Measurements from ENCODE around the gene HSD3B2. TPM values are rescaled to one million over a fixed set of nuclear protein-coding genes. Genes with fewer than 3 reads are reported as not detected.

HSD3B2 gene
- total RNA-seq, 4 donors from 2014 or later: 3.9 TPM; not detected in 3

DNA sequence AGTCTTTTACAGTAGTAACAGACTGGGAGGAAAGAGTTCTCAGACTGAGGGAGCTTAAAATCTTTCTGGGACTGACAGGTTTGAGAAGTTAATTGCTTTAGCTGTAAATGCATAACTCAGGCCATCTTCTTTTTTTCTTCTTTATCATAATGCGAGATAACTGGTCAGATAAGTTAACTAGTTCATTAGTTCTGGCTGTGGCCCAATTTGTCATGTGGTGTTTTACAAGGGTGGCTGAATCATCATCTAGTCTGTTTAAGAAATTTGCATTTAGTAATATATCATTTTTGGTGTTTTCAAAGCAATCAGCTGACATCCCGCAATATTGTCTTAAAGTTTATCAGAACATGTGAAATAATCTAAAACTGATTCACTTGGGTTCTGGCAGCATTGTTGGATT, 14.0 kb downstream of the HSD3B2 start:
- DNase-seq (ENCODE audit: low spot score in 2 of 2): no peak
- no peaks in the 10 kb centered on the region for H3K4me1 ChIP-seq
- H3K4me3 ChIP-seq: no peak overlapping the region
- H3K36me3 ChIP-seq: no peaks in the 10 kb centered on the region
- no peaks in the 10 kb centered on the region for H3K27me3 ChIP-seq
- WGBS, 2 donors: 91 to 92% methylated on average over 2 of the region's 2 CpGs
- no peak overlapping the region for H3K27ac ChIP-seq
- H3K9me3 ChIP-seq: no peaks in the 10 kb centered on the region
- TF ChIP-seq CTCF (IDR thresholded peaks at IDR 0.05): no peak
- TF ChIP-seq EP300 (IDR thresholded peaks at IDR 0.05): no peak
- no peak for TF ChIP-seq POLR2A (IDR thresholded peaks at IDR 0.05)

DNA sequence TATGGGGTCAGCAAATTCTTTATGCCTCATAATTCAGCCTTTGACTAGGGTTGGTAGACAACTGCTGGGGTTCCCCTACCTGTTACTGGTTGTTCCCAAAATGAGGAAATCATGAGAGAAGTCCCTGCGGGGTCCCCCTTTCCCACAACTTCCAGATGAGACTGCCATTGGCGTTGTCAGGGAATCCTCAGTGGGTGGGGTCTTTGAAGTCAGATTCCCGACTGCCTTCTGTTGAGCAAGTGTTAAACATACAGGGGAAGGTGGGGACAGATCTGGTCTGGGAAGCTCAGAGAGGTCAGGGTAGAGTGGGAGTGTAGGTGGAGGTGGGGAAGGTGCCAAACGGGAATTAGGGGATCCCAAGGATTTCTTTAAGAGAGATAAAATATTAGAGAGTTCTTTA, 14.7 kb downstream of the HSD3B2 start:
- H3K4me3 ChIP-seq: no peak overlapping the region
- H3K27me3 ChIP-seq: no peaks in the 10 kb centered on the region
- 70 to 72% methylated on average over 4 of the region's 4 CpGs for WGBS, 2 donors
- H3K36me3 ChIP-seq: no peaks in the 10 kb centered on the region
- no peaks in the 10 kb centered on the region for H3K9me3 ChIP-seq
- no peak for DNase-seq (ENCODE audit: low spot score in 2 of 2)
- no peaks in the 10 kb centered on the region for H3K4me1 ChIP-seq
- TF ChIP-seq CTCF (IDR thresholded peaks at IDR 0.05): no peak
- TF ChIP-seq EP300 (IDR thresholded peaks at IDR 0.05): no peak
- no peak for TF ChIP-seq POLR2A (IDR thresholded peaks at IDR 0.05)
- H3K27ac ChIP-seq: no peak overlapping the region

GRCh38 chr1:119430486-119430885, 15.5 kb downstream of the HSD3B2 start:
- H3K4me1 ChIP-seq: no peaks in the 10 kb centered on the region
- DNase-seq (ENCODE audit: low spot score in 2 of 2): no peak
- TF ChIP-seq CTCF (IDR thresholded peaks at IDR 0.05) (no peak), POLR2A (IDR thresholded peaks at IDR 0.05) (no peak), EP300 (IDR thresholded peaks at IDR 0.05) (no peak)
- H3K27ac ChIP-seq: no peak overlapping the region
- no peaks in the 10 kb centered on the region for H3K36me3 ChIP-seq
- H3K4me3 ChIP-seq: no peak overlapping the region
- H3K27me3 ChIP-seq: no peaks in the 10 kb centered on the region
- no peaks in the 10 kb centered on the region for H3K9me3 ChIP-seq
- 88 to 92% methylated on average over 2 of the region's 2 CpGs for WGBS, 2 donors

DNA sequence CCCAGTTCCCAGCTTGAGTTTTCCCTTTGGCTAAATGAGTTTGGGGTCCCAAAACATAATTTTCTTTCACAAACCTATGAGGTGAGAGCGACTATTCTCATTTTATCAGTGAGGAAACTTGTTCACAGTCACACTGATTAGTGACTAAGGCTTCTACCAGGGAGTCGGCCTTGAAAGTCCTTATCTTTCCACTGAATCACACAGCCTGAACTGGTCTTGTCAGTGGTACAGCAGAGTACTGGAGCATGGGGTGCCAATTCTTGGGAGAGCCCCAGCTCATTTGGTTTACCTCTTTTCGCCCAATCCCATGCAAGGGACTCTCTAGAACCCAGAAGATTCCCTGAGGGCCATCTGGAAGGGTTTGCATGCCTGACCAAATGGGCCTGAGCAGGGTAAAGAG, 16.9 kb downstream of the HSD3B2 start:
- no peaks in the 10 kb centered on the region for H3K4me1 ChIP-seq
- no peak for DNase-seq (ENCODE audit: low spot score in 2 of 2)
- no peaks in the 10 kb centered on the region for H3K27me3 ChIP-seq
- H3K4me3 ChIP-seq: no peak overlapping the region
- H3K36me3 ChIP-seq: no peaks in the 10 kb centered on the region
- no peak for TF ChIP-seq POLR2A (IDR thresholded peaks at IDR 0.05)
- TF ChIP-seq CTCF (IDR thresholded peaks at IDR 0.05): no peak
- TF ChIP-seq EP300 (IDR thresholded peaks at IDR 0.05): no peak
- H3K9me3 ChIP-seq: no peaks in the 10 kb centered on the region
- no peak overlapping the region for H3K27ac ChIP-seq
- 91 to 96% methylated on average over 3 of the region's 3 CpGs for WGBS, 2 donors

GRCh38 chr1:119435052-119435451, 20.1 kb downstream of the HSD3B2 start:
- Histone ChIP-seq H3K4me1 (no peaks in the 10 kb centered on the region), H3K4me3 (no peak overlapping the region), H3K36me3 (no peaks in the 10 kb centered on the region), H3K9me3 (no peaks in the 10 kb centered on the region), H3K27me3 (no peaks in the 10 kb centered on the region), H3K27ac (no peak overlapping the region)
- 92 to 95% methylated on average over 3 of the region's 3 CpGs for WGBS, 2 donors
- TF ChIP-seq EP300 (IDR thresholded peaks at IDR 0.05) (no peak), CTCF (IDR thresholded peaks at IDR 0.05) (no peak), POLR2A (IDR thresholded peaks at IDR 0.05) (no peak)
- no peak for DNase-seq (ENCODE audit: low spot score in 2 of 2)
